ENCODE measurements around the gene ATG16L2. TPM values are rescaled to one million over a fixed set of nuclear protein-coding genes. Genes with fewer than 3 reads are reported as not detected.

The ATG16L2 gene
- total RNA-seq, 4 donors from 2014 or later, result 50.2 to 206 (median 85.3) TPM

GRCh38 chr11:72875736-72876135 is 61.5 kb downstream of the ATG16L2 start:
- WGBS, 2 donors (ENCODE audit: low coverage in 1 of 2), result 90 to 100% methylated on average over 1 of the region's 1 CpG
- Histone ChIP-seq H3K4me3 (no peak overlapping the region), H3K4me1 (no peaks in the 10 kb centered on the region), H3K36me3 (no peaks in the 10 kb centered on the region), H3K27me3 (no peaks in the 10 kb centered on the region), H3K9me3 (no peaks in the 10 kb centered on the region), H3K27ac (no peak overlapping the region)
- in situ Hi-C loops (cut with MboI; ENCODE audit: low pct_ligation_motif_present in 1 of 4, low pct_unique_long_range_greater_than_20kb in 1 of 4, low sequenced_read_pairs in 3 of 4) (no loop called here), intact Hi-C loops (cut with DNase I; ENCODE audit: low total_unique reads) (no loop called here)
- TF ChIP-seq CTCF (IDR thresholded peaks at IDR 0.05) (no peak), EP300 (IDR thresholded peaks at IDR 0.05; ENCODE audit: low read depth) (no peak), POLR2AphosphoS5 (IDR thresholded peaks at IDR 0.05) (no peak), POLR2A (IDR thresholded peaks at IDR 0.05) (no peak)
- no peak for DNase-seq

GRCh38 chr11:72876147-72876546 is 61.9 kb downstream of the ATG16L2 start:
- in situ Hi-C loops (cut with MboI; ENCODE audit: low pct_ligation_motif_present in 1 of 4, low pct_unique_long_range_greater_than_20kb in 1 of 4, low sequenced_read_pairs in 3 of 4), result no loop called here

More at GRCh38 chr11:72876147-72876546, 61.9 kb downstream of the ATG16L2 start:
- no peak for TF ChIP-seq EP300 (IDR thresholded peaks at IDR 0.05; ENCODE audit: low read depth)
- no peak for TF ChIP-seq POLR2AphosphoS5 (IDR thresholded peaks at IDR 0.05)
- no peak for TF ChIP-seq CTCF (IDR thresholded peaks at IDR 0.05)
- TF ChIP-seq POLR2A (IDR thresholded peaks at IDR 0.05), result no peak
- intact Hi-C loops (cut with DNase I; ENCODE audit: low total_unique reads), result no loop called here
- no peaks in the 10 kb centered on the region for H3K4me1 ChIP-seq
- H3K4me3 ChIP-seq, result no peak overlapping the region
- WGBS, 2 donors (ENCODE audit: low coverage in 1 of 2), result 95 to 99% methylated on average over 3 of the region's 3 CpGs
- DNase-seq, result no peak
- no peaks in the 10 kb centered on the region for H3K36me3 ChIP-seq
- H3K27me3 ChIP-seq, result no peaks in the 10 kb centered on the region
- H3K27ac ChIP-seq, result no peak overlapping the region
- H3K9me3 ChIP-seq, result no peaks in the 10 kb centered on the region

Small RNA genes within 50 kb of the gene (small RNA-seq; reads per million reads assigned to genes)
- gene MIR4692 (0 to 0.28 (median 0) reads per million in 4 donors), gene RF00019 (0 reads per million in 4 donors), gene RNU6-672P (0 reads per million in 4 donors)

Other genes starting within 250 kb of the ATG16L2 start
- 10 to 100 TPM in 3 of 4 donors, 1 to 10 TPM in 1; 6.6 to 41.9 (median 17.1) TPM for gene PDE2A, start 140.0 kb upstream of the ATG16L2 start, total RNA-seq
- 100 to 1,000 TPM in 3 of 4 donors, 10 to 100 TPM in 1; 99.4 to 233 (median 108) TPM for gene ARAP1, start 62.0 kb upstream of the ATG16L2 start, total RNA-seq
- gene STARD10, start 20.4 kb upstream of the ATG16L2 start, total RNA-seq, result 100 to 1,000 TPM in 3 of 4 donors, 10 to 100 TPM in 1; 82.7 to 714 (median 225) TPM